Right lobe of liver (tissue), 4 donors: ENCODE results near the gene CDC20B.

Experiments
- CTCF ChIP-seq, 4 donors: fragments of 200-600 bp in 3 of 4; fragments of 450-650 bp in 1 of 4; IDR thresholded peaks; one replicate each; pipeline versions ENCODE4 v1.5.1 to v1.8.0; 2016 to 2022; ENCODE audit warnings: antibody characterized with exemption in 4 of 4, mild to moderate bottlenecking in 2 of 4
- POLR2A ChIP-seq: fragments of 450-650 bp; IDR thresholded peaks from one replicate; pipeline ENCODE4 v1.6.1; 2017; ENCODE audit warnings: antibody characterized with exemption, mild to moderate bottlenecking
- donor health status: DM: no; HTN: no; CAD: no.
- donor health status: DM: no; HTN: no; CAD: no.
- donor health status: DM: no; HTN: yes; CAD: no.

GRCh38 chr5:55113327-55113726 lies 59.6 kb downstream of the CDC20B start:
- TF ChIP-seq CTCF (IDR thresholded peaks at IDR 0.05) (no peak), POLR2A (no peak)
